Adrenal gland (tissue), 12 donors: ENCODE results near the gene UCHL3. TPM values are rescaled to one million over a fixed set of nuclear protein-coding genes. Genes with fewer than 3 reads are reported as not detected.

Experiments
- DNase-seq, 7 donors: peaks; one replicate each; pipeline ENCODE4 v3.0.0-alpha.2; 2019 to 2020
- H3K27ac ChIP-seq, 5 donors: fragments of 200-600 bp; sonication (generic) in 4 of 5; 1 replicate in 3 of 5; 2 replicates in 2 of 5; pipeline versions ENCODE4 v1.5.1 to v1.8.0; 2016 to 2020; ENCODE audit warnings: mild to moderate bottlenecking in 1 of 5
- H3K27me3 ChIP-seq: fragments of 200-600 bp; 2 replicates; pipeline ENCODE4 v1.8.0; 2021
- H3K36me3 ChIP-seq, 2 donors: fragments of 200-600 bp; replicated peaks in 1 of 2; 1 replicate in 1 of 2; 2 replicates in 1 of 2; pipeline versions ENCODE4 v1.5.1 to v1.8.0; 2018 to 2022
- H3K4me1 ChIP-seq, 2 donors: fragments of 200-600 bp; replicated peaks in 1 of 2; 1 replicate in 1 of 2; 2 replicates in 1 of 2; pipeline versions ENCODE4 v1.5.1 to v1.8.0; 2018 to 2021
- H3K4me3 ChIP-seq, 4 donors: fragments of 200-600 bp; sonication (generic) in 3 of 4; one replicate each; pipeline ENCODE4 v1.5.1; 2016 to 2018
- H3K9me3 ChIP-seq, 3 donors: fragments of 200-600 bp; sonication (generic) in 1 of 3; replicated peaks in 1 of 3; 1 replicate in 2 of 3; 2 replicates in 1 of 3; pipeline versions ENCODE4 v1.5.1 to v1.8.0; 2016 to 2021
- CTCF ChIP-seq, 6 experiments: fragments of 450-650 bp in 4 of 6; fragments of 200-600 bp in 2 of 6; sonication (generic) in 1 of 6; IDR thresholded peaks; 1 replicate in 5 of 6; 2 replicates in 1 of 6; pipeline versions ENCODE4 v1.5.1 to v1.8.0; 2016 to 2021; ENCODE audit warnings: antibody characterized with exemption in 6 of 6, mild to moderate bottlenecking in 2 of 6, moderate library complexity in 1 of 6
- POLR2A ChIP-seq, 2 donors: fragments of 450-650 bp; IDR thresholded peaks; one replicate each; pipeline ENCODE4 v1.6.1; 2017; ENCODE audit warnings: antibody characterized with exemption in 2 of 2, mild to moderate bottlenecking in 2 of 2, moderate library complexity in 1 of 2
- WGBS, 4 donors: extraction: QIAGEN DNeasy Blood & Tissue Kit in 2 of 4; methylation state at CpG; one replicate each; pipeline versions ENCODE4 v1.1.5 to v1.1.7; 2013 to 2017; 5-methylcytosine and 5-hydroxymethylcytosine counted together
- intact Hi-C, 2 donors: fragments of 100-400 bp; cut with DNase I; formaldehyde crosslinking; loops; one replicate each; pipeline versions ENCODE4 v1.14.1 to v1.15.0; 2022 to 2023
- polyA plus RNA-seq, 3 donors: library from polyadenylated mRNA; stranded (reverse); fragments of 200-250 nt in 2 of 3; fragments of 350-450 nt in 1 of 3; fragmentation: Illumina TruSeq in 1 of 3; extraction: RNeasy Lipid Tissue Mini Kit (QIAGEN cat#74804) in 1 of 3; gene quantifications; one replicate each; pipeline ENCODE4 v1.2.3, GENCODE V29; 2013 to 2014
- total RNA-seq, 9 donors: library from RNA; depleted of rRNA in 4 of 9; stranded (reverse); fragments of >200 nt in 4 of 9; fragments of 120-200 nt in 1 of 9; fragmentation: NEBNext Ultra II Directional in 1 of 9; extraction: Animal tissue kit (Norgen Biotek cat#: 25700) in 1 of 9; gene quantifications; one replicate each; pipeline versions ENCODE4 v1.1.0 to v1.2.4, GENCODE V29; 2013 to 2023
- donor health status: healthy with polysubstance abuse.
- donor health status: Bipolar disorder and iron deficiency.
- donor health status: DM: yes; HTN: yes; CAD: no.
- donor health status: DM: no; HTN: no; CAD: no.
- donor health status: DM: no; HTN: no; CAD: no.
- donor health status: DM: yes; HTN: yes; CAD: no.

Gene UCHL3
- total and polyA plus RNA-seq, 12 donors, result 33.5 to 183 (median 62.7) TPM

- Histone ChIP-seq H3K36me3 (no peaks in the 10 kb centered on the region), H3K9me3 (no peaks in the 10 kb centered on the region), H3K27ac (no peak overlapping the region), H3K27me3 (no peaks in the 10 kb centered on the region), H3K4me1 (no peaks in the 10 kb centered on the region), H3K4me3 (no peak overlapping the region)
- intact Hi-C loops, result no loop called here
- 83 to 92% (median 88%) methylated on average over 5 of the region's 5 CpGs for WGBS, 4 donors
- no peak for DNase-seq
- TF ChIP-seq CTCF (IDR thresholded peaks at IDR 0.05), result no peak
These were observed 36.3 kb upstream of the UCHL3 start for GRCh38 chr13:75513271-75513670.

GRCh38 chr13:75514080-75514995 is 35.3 kb upstream of the UCHL3 start:
- Histone ChIP-seq H3K4me3 (no peak overlapping the region), H3K9me3 (no peaks in the 10 kb centered on the region), H3K27me3 (no peaks in the 10 kb centered on the region), H3K36me3 (no peaks in the 10 kb centered on the region), H3K27ac (no peak overlapping the region), H3K4me1 (no peaks in the 10 kb centered on the region)
- TF ChIP-seq POLR2A (IDR thresholded peaks at IDR 0.05), result no peak
- no peak for TF ChIP-seq CTCF (IDR thresholded peaks at IDR 0.05)
- DNase-seq, result no peak
- whole genome bisulfite sequencing, 4 donors, result 75 to 78% (median 78%) methylated on average over 3 of the region's 3 CpGs
- intact Hi-C loops, result no loop called here

- 86 to 98% (median 96%) methylated on average over 6 to 30 of the region's 30 CpGs for WGBS, 4 donors
- DNase-seq, result no peak
- H3K27me3 ChIP-seq, result no peaks in the 10 kb centered on the region
- H3K27ac ChIP-seq, result no peak overlapping the region
- intact Hi-C loops, result no loop called here
- H3K4me3 ChIP-seq, result no peak overlapping the region
- no peaks in the 10 kb centered on the region for H3K36me3 ChIP-seq
- no peaks in the 10 kb centered on the region for H3K9me3 ChIP-seq
- TF ChIP-seq CTCF (IDR thresholded peaks at IDR 0.05), result no peak
- no peak for TF ChIP-seq POLR2A (IDR thresholded peaks at IDR 0.05)
- no peaks in the 10 kb centered on the region for H3K4me1 ChIP-seq
These were observed 31.0 kb upstream of the UCHL3 start for GRCh38 chr13:75518439-75519088.

GRCh38 chr13:75521956-75522355 is 27.6 kb upstream of the UCHL3 start:
- TF ChIP-seq CTCF (IDR thresholded peaks at IDR 0.05) (no peak), POLR2A (IDR thresholded peaks at IDR 0.05) (no peak)

More at GRCh38 chr13:75521956-75522355, 27.6 kb upstream of the UCHL3 start:
- intact Hi-C loops, result no loop called here
- Histone ChIP-seq H3K36me3 (no peaks in the 10 kb centered on the region), H3K27ac (no peak overlapping the region), H3K9me3 (no peaks in the 10 kb centered on the region), H3K27me3 (no peaks in the 10 kb centered on the region), H3K4me3 (no peak overlapping the region), H3K4me1 (no peaks in the 10 kb centered on the region)
- no peak for DNase-seq
- WGBS, 4 donors, result 78 to 95% (median 83%) methylated on average over 3 of the region's 3 CpGs
